Natural killer cell (primary cell): ENCODE results near the gene TMEM91. TPM values are rescaled to one million over a fixed set of nuclear protein-coding genes. Genes with fewer than 3 reads are reported as not detected.

Source experiments
- ATAC-seq, 3 donors: fragments of 150-1000 bp in 2 of 3; fragments of 200-7000 bp in 1 of 3; cut with Tn5 transposase; 1 replicate in 1 of 3; 2 replicates in 2 of 3; pipeline ENCODE4 v1.10.0; 2021; ENCODE audit warnings: mild to moderate bottlenecking in 2 of 3, moderate library complexity in 2 of 3
- DNase-seq, 2 donors: peaks; one replicate each; pipeline versions ENCODE4 v3.0.0 to v3.0.0-alpha.2; 2013 to 2021; ENCODE audit warnings: mixed read lengths in 1 of 2
- H3K27ac ChIP-seq: one replicate; pipeline ENCODE4 v1.5.1; 2013; ENCODE audit warnings: mild to moderate bottlenecking, low read length
- H3K27me3 ChIP-seq: one replicate; pipeline ENCODE4 v1.6.1; 2013; ENCODE audit warnings: low read length; ENCODE audit not compliant: control insufficient read depth, insufficient read depth
- H3K36me3 ChIP-seq: one replicate; pipeline ENCODE4 v1.6.1; 2013; ENCODE audit warnings: low read length; ENCODE audit not compliant: control insufficient read depth, insufficient read depth
- H3K4me1 ChIP-seq: one replicate; pipeline ENCODE4 v1.6.1; 2013; ENCODE audit warnings: low read length; ENCODE audit not compliant: control insufficient read depth, insufficient read depth
- H3K4me3 ChIP-seq: one replicate; pipeline ENCODE4 v1.5.1; 2013; ENCODE audit warnings: low read length
- H3K9me3 ChIP-seq: one replicate; pipeline ENCODE4 v1.6.1; 2013; ENCODE audit warnings: low read length; ENCODE audit not compliant: control insufficient read depth, insufficient read depth
- H3K27ac Mint-ChIP-seq, 2 donors: one replicate each; pipeline ENCODE4 v1.8.0; 2022; ENCODE audit warnings: mild to moderate bottlenecking in 2 of 2, mixed read lengths in 2 of 2, moderate library complexity in 1 of 2
- H3K27me3 Mint-ChIP-seq, 2 donors: one replicate each; pipeline ENCODE4 v1.8.0; 2022; ENCODE audit warnings: low read depth in 2 of 2, mixed read lengths in 2 of 2
- H3K36me3 Mint-ChIP-seq: one replicate; pipeline ENCODE4 v1.8.0; 2022; ENCODE audit warnings: mixed read lengths
- H3K4me1 Mint-ChIP-seq, 2 donors: one replicate each; pipeline ENCODE4 v1.8.0; 2022; ENCODE audit warnings: mixed read lengths in 2 of 2
- H3K4me3 Mint-ChIP-seq: one replicate; pipeline ENCODE4 v1.8.0; 2022; ENCODE audit warnings: mild to moderate bottlenecking, moderate library complexity, mixed read lengths
- H3K9me3 Mint-ChIP-seq, 2 donors: one replicate each; pipeline ENCODE4 v1.8.0; 2022; ENCODE audit warnings: mixed read lengths in 2 of 2
- CTCF ChIP-seq: fragments of 200-600 bp; IDR thresholded peaks from one replicate; pipeline ENCODE4 v1.8.0; 2022; ENCODE audit warnings: antibody characterized with exemption
- WGBS: methylation state at CpG from one replicate; pipeline ENCODE4 v1.1.7; 2013; ENCODE audit warnings: missing lambda C conversion rate; ENCODE audit not compliant: insufficient coverage; 5-methylcytosine and 5-hydroxymethylcytosine counted together
- intact Hi-C: fragments of 100-400 bp; cut with micrococcal nuclease; formaldehyde crosslinking; loops from one replicate; pipeline ENCODE4 v1.14.2; 2022
- total RNA-seq, 4 donors: library from RNA; stranded (reverse); fragments of 120-200 nt in 1 of 4; gene quantifications; one replicate each; pipeline versions ENCODE4 v1.2.3 to v1.2.4, GENCODE V29; 2013 to 2022

The TMEM91 gene
- total RNA-seq, 3 donors from 2014 or later (not counting 1 experiment from before 2014, with no cell fraction given) = 13.6 to 22.8 (median 20.8) TPM

- Histone ChIP-seq H3K27me3 (no peaks in the 10 kb centered on the region), H3K4me1 (peaks cover 22% of the 10 kb centered on the region), H3K36me3 (peaks cover 7% of the 10 kb centered on the region), H3K4me3 (no peak overlapping the region), H3K27ac (no peak overlapping the region), H3K9me3 (no peaks in the 10 kb centered on the region)
- Mint-ChIP-seq H3K4me1 (peaks cover 27 to 45% of the 10 kb centered on the region in 2 donors), H3K27me3 (no peaks in the 10 kb centered on the region), H3K4me3 (no peak overlapping the region), H3K9me3 (no peaks in the 10 kb centered on the region), H3K27ac (no peak overlapping the region), H3K36me3 (no peaks in the 10 kb centered on the region)
- ATAC-seq = no peak
- TF ChIP-seq CTCF = no peak
- intact Hi-C loops = no loop called here
- 83% methylated on average over 3 of the region's 4 CpGs for WGBS
- no peak for DNase-seq
These were observed 25.1 kb downstream of the TMEM91 start for GRCh38 chr19:41401483-41401882.

- WGBS = 100% methylated on average over 1 of the region's 3 CpGs
- no peak overlapping the region for H3K4me3 ChIP-seq
- no peak overlapping the region for H3K27ac Mint-ChIP-seq
- no peaks in the 10 kb centered on the region for H3K9me3 Mint-ChIP-seq
- H3K36me3 ChIP-seq = peaks cover 7% of the 10 kb centered on the region
- no peak for DNase-seq
- intact Hi-C loops = no loop called here
- no peak for TF ChIP-seq CTCF
- ATAC-seq = no peak
- H3K9me3 ChIP-seq = no peaks in the 10 kb centered on the region
- H3K4me1 Mint-ChIP-seq = peaks cover 21 to 42% of the 10 kb centered on the region in 2 donors
- no peaks in the 10 kb centered on the region for H3K27me3 ChIP-seq
- no peaks in the 10 kb centered on the region for H3K36me3 Mint-ChIP-seq
- H3K4me1 ChIP-seq = peaks cover 18% of the 10 kb centered on the region
- H3K27ac ChIP-seq = no peak overlapping the region
- no peak overlapping the region for H3K4me3 Mint-ChIP-seq
- H3K27me3 Mint-ChIP-seq = no peaks in the 10 kb centered on the region
These were observed 25.7 kb downstream of the TMEM91 start for GRCh38 chr19:41402010-41402409.

DNA sequence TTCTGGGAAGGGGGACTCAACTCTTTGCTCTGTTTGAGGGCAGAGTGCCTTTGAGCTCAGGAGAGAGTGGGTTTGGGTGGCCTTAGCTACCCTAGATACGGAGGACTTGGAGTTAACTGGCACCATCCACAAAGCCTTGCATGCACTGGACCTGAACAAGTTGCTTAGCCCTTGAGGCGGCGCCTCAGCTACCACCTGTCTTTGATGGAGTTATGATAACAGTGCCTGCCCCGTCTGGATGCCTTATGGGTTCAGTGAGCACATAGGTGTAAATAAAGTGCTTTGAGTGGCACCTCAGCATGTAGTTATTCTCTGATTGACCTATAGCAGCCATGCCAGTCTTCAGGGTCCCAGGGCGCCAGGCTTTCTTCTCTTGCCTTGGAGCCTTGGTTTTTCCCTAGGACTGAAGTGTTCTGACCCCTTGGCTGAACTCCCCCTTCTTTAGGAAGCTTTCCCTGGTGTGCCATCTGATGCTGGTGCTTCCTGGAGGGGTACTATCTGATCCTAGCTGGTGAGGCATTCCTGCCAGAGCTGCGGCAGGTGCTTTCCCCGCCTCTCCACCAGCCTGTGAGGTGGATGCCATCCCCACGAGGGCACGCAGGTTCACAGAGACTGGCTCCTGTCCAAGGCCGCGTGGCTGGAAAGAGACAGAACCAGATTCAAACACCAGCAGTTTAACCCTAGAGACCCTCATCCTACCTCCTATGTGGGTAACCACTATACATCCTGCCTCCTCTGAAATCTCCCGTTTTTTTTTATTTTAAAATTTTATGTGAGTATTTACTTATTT is 27.0 kb downstream of the TMEM91 start:
- intact Hi-C loops = no loop called here
- H3K36me3 Mint-ChIP-seq = no peaks in the 10 kb centered on the region
- Histone ChIP-seq H3K4me1 (peaks cover 10% of the 10 kb centered on the region), H3K36me3 (peaks cover 7% of the 10 kb centered on the region), H3K4me3 (no peak overlapping the region), H3K27ac (no peak overlapping the region), H3K27me3 (no peaks in the 10 kb centered on the region), H3K9me3 (no peaks in the 10 kb centered on the region)
- WGBS = 63% methylated on average over 11 of the region's 12 CpGs
- H3K4me1 Mint-ChIP-seq = peaks cover 8 to 31% of the 10 kb centered on the region in 2 donors
- no peak for ATAC-seq
- no peaks in the 10 kb centered on the region for H3K27me3 Mint-ChIP-seq
- H3K4me3 Mint-ChIP-seq = no peak overlapping the region
- H3K9me3 Mint-ChIP-seq = no peaks in the 10 kb centered on the region
- H3K27ac Mint-ChIP-seq = no peak overlapping the region
- no peak for DNase-seq
- no peak for TF ChIP-seq CTCF

- 92% methylated on average over 6 of the region's 6 CpGs for WGBS
- peaks cover 22% of the 10 kb centered on the region for H3K4me1 ChIP-seq
- Mint-ChIP-seq H3K27me3 (no peaks in the 10 kb centered on the region), H3K4me3 (no peak overlapping the region), H3K4me1 (peaks cover 6 to 33% of the 10 kb centered on the region in 2 donors), H3K9me3 (no peaks in the 10 kb centered on the region), H3K36me3 (no peaks in the 10 kb centered on the region), H3K27ac (no peak overlapping the region)
- DNase-seq (no peak), ATAC-seq (no peak)
- H3K27ac ChIP-seq = no peak overlapping the region
- no peak overlapping the region for H3K4me3 ChIP-seq
- H3K9me3 ChIP-seq = no peaks in the 10 kb centered on the region
- TF ChIP-seq CTCF = no peak
- intact Hi-C loops = no loop called here
- no peaks in the 10 kb centered on the region for H3K27me3 ChIP-seq
- peaks cover 10% of the 10 kb centered on the region for H3K36me3 ChIP-seq
These were observed 29.4 kb downstream of the TMEM91 start for GRCh38 chr19:41405776-41406175.
